Activated CD4-positive, alpha-beta T cell treated with anti-CD3 and anti-CD28 coated beads for 1 hour (primary cell): ENCODE measurements around the gene HIP1.
"Not testable (repeated sequence)": the region's sequence is repeated elsewhere in the genome, so short reads cannot be mapped to it uniquely, and the experiment has no call there.

Experiments used
- DNase-seq: peaks from one replicate; pipeline ENCODE4 v3.0.0-alpha.2; 2020

The HIP1 gene

DNA sequence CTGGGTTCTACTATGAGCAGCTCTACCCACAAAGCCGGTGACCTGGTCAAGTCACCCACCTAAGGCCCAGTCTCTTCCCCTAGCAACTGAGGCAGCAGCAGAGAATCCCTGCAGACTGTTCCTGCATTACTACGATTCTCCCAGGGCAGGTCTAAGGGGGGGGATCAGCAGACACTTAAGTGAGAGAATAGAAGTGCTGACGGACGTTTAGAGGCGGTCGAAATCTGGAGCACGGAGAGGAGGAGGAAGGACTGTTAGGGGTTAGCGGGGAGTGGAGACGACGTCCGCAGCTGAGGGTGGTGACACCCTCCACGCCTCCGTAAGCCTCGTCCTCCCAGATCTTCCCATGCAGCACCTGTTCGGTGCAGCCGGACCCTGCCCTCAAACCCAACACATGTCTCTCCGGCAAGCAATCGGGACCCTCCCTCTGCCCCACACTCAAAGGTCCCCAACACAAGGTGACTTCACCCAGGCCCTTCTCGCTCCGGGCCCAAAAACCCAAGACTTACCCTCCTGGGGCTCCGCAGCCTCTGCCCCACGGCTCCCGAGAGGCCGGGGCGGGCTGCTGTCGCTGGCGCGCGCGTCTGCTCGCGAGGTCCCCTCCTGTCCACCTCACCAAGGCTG is 253.3 kb downstream of the HIP1 start:
- DNase-seq, result not testable (repeated sequence)
